Endodermal cell (in vitro differentiated cells): Measurements from ENCODE around the gene TSPAN18. TPM values are rescaled to one million over a fixed set of nuclear protein-coding genes. Genes with fewer than 3 reads are reported as not detected.

Source experiments
- DNase-seq: peaks from one replicate; pipeline ENCODE4 v3.0.0-alpha.2; 2017
- H3K27ac ChIP-seq: 2 replicates; pipeline ENCODE4 v1.5.1; 2013; ENCODE audit warnings: mild to moderate bottlenecking, low read depth, low read length, moderate library complexity
- H3K27me3 ChIP-seq: 2 replicates; pipeline ENCODE4 v1.6.1; 2013; ENCODE audit warnings: mild to moderate bottlenecking, low read length, moderate library complexity; ENCODE audit not compliant: insufficient read depth, control insufficient read depth, poor library complexity, severe bottlenecking
- H3K36me3 ChIP-seq: 2 replicates; pipeline ENCODE4 v1.7.0; 2013; ENCODE audit warnings: mild to moderate bottlenecking, low read length, moderate library complexity; ENCODE audit not compliant: control insufficient read depth, insufficient read depth
- H3K4me1 ChIP-seq: one replicate; pipeline ENCODE4 v1.7.0; 2013; ENCODE audit warnings: low read length; ENCODE audit not compliant: control insufficient read depth, insufficient read depth
- H3K4me3 ChIP-seq: 2 replicates; pipeline ENCODE4 v1.5.1; 2013; ENCODE audit warnings: mild to moderate bottlenecking, low read length, moderate library complexity
- H3K9ac ChIP-seq: 2 replicates; pipeline ENCODE4 v1.6.1; 2013; ENCODE audit warnings: mild to moderate bottlenecking, low read length, moderate library complexity; ENCODE audit not compliant: poor library complexity, severe bottlenecking; ENCODE audit errors: extremely low read depth
- H3K9me3 ChIP-seq: 2 replicates; pipeline ENCODE4 v1.6.1; 2013; ENCODE audit warnings: mild to moderate bottlenecking, low read length, moderate library complexity; ENCODE audit not compliant: control insufficient read depth
- H3K27ac Mint-ChIP-seq: 2 replicates; pipeline ENCODE4 v1.8.0; 2020; ENCODE audit warnings: mixed read lengths
- H3K27me3 Mint-ChIP-seq: 2 replicates; pipeline ENCODE4 v1.8.0; 2021; ENCODE audit warnings: mild to moderate bottlenecking, mixed read lengths; ENCODE audit not compliant: insufficient read depth
- H3K36me3 Mint-ChIP-seq: 2 replicates; pipeline ENCODE4 v1.8.0; 2020; ENCODE audit warnings: low read depth, mixed read lengths
- H3K4me1 Mint-ChIP-seq: 2 replicates; pipeline ENCODE4 v1.8.0; 2020; ENCODE audit warnings: mixed read lengths
- H3K4me3 Mint-ChIP-seq: 2 replicates; pipeline ENCODE4 v1.8.0; 2020; ENCODE audit warnings: mild to moderate bottlenecking, moderate library complexity, mixed read lengths
- H3K9me3 Mint-ChIP-seq: 2 replicates; pipeline ENCODE4 v1.8.0; 2020; ENCODE audit warnings: mild to moderate bottlenecking, mixed read lengths
- WGBS, 2 experiments: methylation state at CpG; one replicate each; pipeline versions ENCODE4 v1.1.5 to v1.1.7; 2013; ENCODE audit warnings: missing lambda C conversion rate in 2 of 2, mixed read lengths in 1 of 2; ENCODE audit not compliant: insufficient coverage in 1 of 2, insufficient read length in 1 of 2; 5-methylcytosine and 5-hydroxymethylcytosine counted together
- total RNA-seq, 2 donors: library from RNA; stranded (reverse); fragmentation: NEBNext Ultra II Directional in 1 of 2; extraction: Animal tissue kit (Norgen Biotek cat#: 25700) in 1 of 2; gene quantifications; 2 replicates in 1 of 2; 3 replicates in 1 of 2; pipeline ENCODE4 v1.2.1, GENCODE V29; 2021
- TF ChIP-seq, protein P1 (sequence below): fragments of 200-600 bp; sonication (generic); conservative IDR thresholded peaks from 2 replicates; pipeline ENCODE4 v1.5.0; 2021; ENCODE audit warnings: antibody characterized with exemption, mild to moderate bottlenecking

Gene TSPAN18
- total RNA-seq, 2 donors from 2014 or later = 28.0 to 28.7 TPM

DNA sequence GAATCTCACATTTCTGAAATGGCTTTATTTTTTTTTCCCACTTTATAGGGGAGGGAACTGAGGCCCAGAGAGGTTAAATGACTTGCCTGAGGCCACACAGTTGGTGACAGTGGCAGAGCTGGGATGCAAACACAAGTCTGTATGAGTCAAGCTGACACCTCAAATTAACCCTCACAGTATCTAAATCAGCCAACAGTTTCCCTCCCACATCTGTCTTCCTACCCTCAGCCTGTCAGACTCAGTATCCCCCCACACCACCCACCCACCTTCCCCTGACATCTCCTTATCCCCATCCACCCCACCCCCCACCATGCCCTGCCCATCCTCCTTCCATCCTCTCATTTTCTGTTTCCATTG, 128.7 kb downstream of the TSPAN18 start:
- no peaks in the 10 kb centered on the region for H3K36me3 Mint-ChIP-seq
- peaks cover 51% of the 10 kb centered on the region for H3K4me1 Mint-ChIP-seq
- TF ChIP-seq, protein P1, sequence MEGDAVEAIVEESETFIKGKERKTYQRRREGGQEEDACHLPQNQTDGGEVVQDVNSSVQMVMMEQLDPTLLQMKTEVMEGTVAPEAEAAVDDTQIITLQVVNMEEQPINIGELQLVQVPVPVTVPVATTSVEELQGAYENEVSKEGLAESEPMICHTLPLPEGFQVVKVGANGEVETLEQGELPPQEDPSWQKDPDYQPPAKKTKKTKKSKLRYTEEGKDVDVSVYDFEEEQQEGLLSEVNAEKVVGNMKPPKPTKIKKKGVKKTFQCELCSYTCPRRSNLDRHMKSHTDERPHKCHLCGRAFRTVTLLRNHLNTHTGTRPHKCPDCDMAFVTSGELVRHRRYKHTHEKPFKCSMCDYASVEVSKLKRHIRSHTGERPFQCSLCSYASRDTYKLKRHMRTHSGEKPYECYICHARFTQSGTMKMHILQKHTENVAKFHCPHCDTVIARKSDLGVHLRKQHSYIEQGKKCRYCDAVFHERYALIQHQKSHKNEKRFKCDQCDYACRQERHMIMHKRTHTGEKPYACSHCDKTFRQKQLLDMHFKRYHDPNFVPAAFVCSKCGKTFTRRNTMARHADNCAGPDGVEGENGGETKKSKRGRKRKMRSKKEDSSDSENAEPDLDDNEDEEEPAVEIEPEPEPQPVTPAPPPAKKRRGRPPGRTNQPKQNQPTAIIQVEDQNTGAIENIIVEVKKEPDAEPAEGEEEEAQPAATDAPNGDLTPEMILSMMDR = no peak
- H3K27me3 Mint-ChIP-seq = peaks cover 5% of the 10 kb centered on the region
- Histone ChIP-seq H3K4me1 (peaks cover 30% of the 10 kb centered on the region), H3K36me3 (no peaks in the 10 kb centered on the region), H3K27ac (no peak overlapping the region), H3K27me3 (no peaks in the 10 kb centered on the region), H3K9me3 (no peaks in the 10 kb centered on the region), H3K9ac (no peak overlapping the region), H3K4me3 (no peak overlapping the region)
- no peak overlapping the region for H3K4me3 Mint-ChIP-seq
- no peak overlapping the region for H3K27ac Mint-ChIP-seq
- DNase-seq = no peak
- no peaks in the 10 kb centered on the region for H3K9me3 Mint-ChIP-seq

DNA sequence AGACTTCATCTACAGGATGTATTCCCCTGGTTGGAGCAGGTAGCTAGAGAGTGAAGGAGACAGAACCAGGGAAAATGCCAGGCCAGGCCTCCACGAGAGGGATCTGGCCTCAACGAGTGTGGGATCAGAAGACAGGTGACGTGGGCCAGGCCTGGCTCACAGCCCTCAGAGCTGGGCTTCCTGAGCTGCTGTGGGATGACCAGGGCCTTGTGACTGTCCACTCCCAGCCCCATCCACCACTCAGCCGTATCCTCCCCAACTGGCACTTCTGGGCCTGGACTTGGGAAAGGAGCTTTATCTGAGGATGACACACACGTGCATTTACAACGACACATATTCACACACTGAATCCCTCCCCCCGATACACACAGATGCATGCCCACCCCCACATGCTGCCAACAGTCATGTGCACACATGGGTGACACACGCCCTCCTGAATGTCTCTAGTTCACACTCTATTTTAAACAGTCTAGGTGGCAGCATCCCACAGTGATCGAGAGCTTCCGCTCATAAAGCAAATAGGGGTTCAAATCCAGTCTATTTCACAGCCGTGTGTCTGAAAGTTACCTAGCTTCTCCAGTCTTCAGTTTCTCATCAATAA, 130.8 kb downstream of the TSPAN18 start:
- no peaks in the 10 kb centered on the region for H3K27me3 ChIP-seq
- no peak overlapping the region for H3K9ac ChIP-seq
- peaks cover 39% of the 10 kb centered on the region for H3K4me1 ChIP-seq
- WGBS, 2 experiments = 94 to 95% methylated on average over 11 of the region's 11 CpGs
- no peaks in the 10 kb centered on the region for H3K9me3 ChIP-seq
- TF ChIP-seq, protein P1 = no peak
- DNase-seq = no peak
- Mint-ChIP-seq H3K4me3 (no peak overlapping the region), H3K36me3 (peaks cover 2% of the 10 kb centered on the region), H3K27ac (peak overlapping the region; percentile 41), H3K27me3 (peaks cover 5% of the 10 kb centered on the region), H3K4me1 (peaks cover 52% of the 10 kb centered on the region), H3K9me3 (no peaks in the 10 kb centered on the region)
- H3K27ac ChIP-seq = no peak overlapping the region
- no peak overlapping the region for H3K4me3 ChIP-seq
- H3K36me3 ChIP-seq = no peaks in the 10 kb centered on the region

DNA sequence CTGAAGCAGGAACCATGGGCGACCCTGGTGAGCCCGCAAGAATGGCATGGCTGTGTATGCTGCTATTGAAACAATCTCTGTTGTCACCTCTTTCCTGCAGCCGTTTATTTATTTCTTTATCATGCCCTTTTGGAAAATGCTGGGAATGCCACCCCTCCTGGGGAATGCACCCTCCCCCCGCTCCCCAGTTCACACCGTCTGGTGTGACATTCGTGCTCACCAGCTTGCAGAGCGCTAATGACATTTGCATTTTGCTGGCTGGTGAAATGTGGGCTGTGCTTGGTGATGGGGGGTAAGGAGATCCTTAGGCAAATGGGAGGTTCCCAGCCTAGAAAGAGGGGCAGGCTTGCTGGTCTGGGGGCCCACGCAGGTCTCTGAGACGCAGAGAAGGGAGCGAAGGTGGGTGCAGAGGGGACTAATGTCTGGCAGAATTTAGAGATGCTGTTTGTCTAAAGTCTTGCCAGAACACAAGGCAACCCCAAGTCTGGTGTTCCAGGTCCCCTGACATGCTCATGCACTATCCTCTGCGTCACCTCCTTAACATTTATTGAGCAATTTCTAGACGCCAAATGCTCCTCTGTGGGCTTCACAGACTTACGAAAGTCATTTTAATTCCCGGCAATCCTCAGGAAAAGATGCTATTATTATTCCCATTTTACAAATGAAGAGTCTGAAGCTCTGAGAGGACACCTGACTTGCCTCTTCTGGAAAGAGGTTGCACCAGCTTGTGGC, 132.2 kb downstream of the TSPAN18 start:
- no peaks in the 10 kb centered on the region for H3K36me3 ChIP-seq
- H3K9ac ChIP-seq = no peak overlapping the region
- no peak overlapping the region for H3K27ac ChIP-seq
- no peaks in the 10 kb centered on the region for H3K9me3 ChIP-seq
- TF ChIP-seq, protein P1 = no peak
- peaks cover 45% of the 10 kb centered on the region for H3K4me1 ChIP-seq
- Mint-ChIP-seq H3K27me3 (peaks cover 5% of the 10 kb centered on the region), H3K4me1 (peaks cover 56% of the 10 kb centered on the region), H3K4me3 (no peak overlapping the region), H3K9me3 (no peaks in the 10 kb centered on the region), H3K36me3 (peaks cover 2% of the 10 kb centered on the region), H3K27ac (peak overlapping the region; percentile 24)
- H3K4me3 ChIP-seq = no peak overlapping the region
- WGBS, 2 experiments = 73 to 94% methylated on average over 8 to 14 of the region's 14 CpGs
- DNase-seq = peak; percentile 91
- no peaks in the 10 kb centered on the region for H3K27me3 ChIP-seq
